NCI-H187 treated with DMSO at 0.1 percent for 48 hours (cell line): ENCODE data around the gene SCD5.

ENCODE experiments used
- DNase-seq: peaks from one replicate; lab custom pipeline; 2025; lab: John Stamatoyannopoulos, UW

Gene SCD5

DNA sequence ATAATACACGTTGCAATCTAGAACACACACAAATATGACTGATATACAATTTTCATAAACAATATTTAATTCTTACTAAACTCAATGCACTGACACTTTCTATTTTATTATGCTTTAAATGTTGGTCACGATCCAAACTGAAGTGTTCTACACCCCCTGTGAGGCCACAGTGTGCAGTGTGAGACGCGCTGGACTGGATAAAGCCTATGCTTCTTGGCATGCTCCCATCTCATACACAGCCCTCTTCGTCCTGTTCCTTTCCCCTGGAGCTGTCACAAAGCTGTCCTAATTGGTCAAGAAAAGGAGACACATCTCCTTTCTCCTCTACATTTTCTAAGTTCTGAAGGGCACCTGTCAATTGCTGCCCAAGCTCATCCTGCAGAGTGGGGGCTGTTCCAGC, 72.0 kb downstream of the SCD5 start:
- no peak for DNase-seq

DNA sequence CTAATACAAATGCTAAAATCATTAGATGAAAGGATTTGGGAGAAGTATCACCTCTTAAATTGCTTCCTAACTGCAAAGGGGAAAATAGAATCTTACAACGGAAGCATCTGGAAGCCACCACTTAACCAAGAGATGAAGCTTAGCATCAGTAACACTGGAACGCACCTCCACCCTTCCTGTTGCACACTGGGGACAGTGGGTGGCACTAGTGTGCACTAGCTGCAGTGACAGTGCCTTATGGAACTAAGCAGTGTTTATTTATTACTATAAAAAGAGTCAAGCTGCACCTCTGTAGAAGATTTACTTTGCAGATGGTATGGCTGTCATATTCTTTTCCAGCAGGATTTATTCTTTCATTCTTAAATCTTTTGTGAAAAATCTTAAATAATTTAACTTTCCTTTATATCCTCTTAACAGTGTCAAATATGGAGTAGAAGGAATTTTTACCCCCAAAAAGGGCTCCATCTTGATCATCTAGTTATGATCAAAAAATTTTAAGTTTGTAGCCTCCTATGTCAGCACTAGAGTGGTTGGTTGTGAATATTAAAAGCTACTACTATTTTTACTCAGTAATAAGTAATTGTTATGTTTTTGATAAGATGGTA, 76.7 kb downstream of the SCD5 start:
- peak; percentile 8 for DNase-seq

DNA sequence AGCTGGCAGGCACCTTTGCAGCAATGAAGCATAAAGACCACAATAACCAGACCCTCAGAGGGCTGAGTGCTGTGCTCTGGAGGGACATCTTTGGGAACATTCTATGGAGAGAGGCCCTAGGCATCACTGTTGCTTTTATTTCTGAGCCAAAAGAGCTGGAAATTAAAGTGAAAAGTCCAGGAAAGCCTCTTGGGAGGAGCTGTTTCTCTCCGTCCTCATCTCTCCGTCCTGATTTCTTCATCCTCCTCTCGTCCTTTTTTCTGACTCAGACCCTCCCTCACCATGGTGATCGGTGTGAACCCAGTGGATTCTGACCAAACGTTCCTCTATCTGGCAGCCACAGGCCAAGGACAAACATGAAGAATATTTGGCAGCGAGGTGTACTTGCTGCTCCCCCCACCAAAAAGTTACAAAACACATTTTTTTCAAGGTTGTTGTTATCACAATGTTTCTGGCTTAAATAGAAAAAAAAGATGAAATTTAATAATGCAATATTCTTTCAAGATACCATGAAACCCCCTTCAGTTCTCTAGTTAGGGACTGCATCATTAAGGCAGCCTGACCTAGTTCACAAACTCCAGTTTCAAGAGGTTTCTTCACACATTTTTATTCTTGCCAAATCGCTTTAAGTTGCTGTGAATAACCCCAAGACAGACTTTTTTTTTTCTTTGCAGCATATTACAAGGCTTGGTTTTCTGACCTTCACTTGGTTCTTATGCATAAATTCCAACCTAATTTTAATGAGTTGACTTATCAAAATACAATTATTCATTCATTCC, 80.2 kb downstream of the SCD5 start:
- no peak for DNase-seq

DNA sequence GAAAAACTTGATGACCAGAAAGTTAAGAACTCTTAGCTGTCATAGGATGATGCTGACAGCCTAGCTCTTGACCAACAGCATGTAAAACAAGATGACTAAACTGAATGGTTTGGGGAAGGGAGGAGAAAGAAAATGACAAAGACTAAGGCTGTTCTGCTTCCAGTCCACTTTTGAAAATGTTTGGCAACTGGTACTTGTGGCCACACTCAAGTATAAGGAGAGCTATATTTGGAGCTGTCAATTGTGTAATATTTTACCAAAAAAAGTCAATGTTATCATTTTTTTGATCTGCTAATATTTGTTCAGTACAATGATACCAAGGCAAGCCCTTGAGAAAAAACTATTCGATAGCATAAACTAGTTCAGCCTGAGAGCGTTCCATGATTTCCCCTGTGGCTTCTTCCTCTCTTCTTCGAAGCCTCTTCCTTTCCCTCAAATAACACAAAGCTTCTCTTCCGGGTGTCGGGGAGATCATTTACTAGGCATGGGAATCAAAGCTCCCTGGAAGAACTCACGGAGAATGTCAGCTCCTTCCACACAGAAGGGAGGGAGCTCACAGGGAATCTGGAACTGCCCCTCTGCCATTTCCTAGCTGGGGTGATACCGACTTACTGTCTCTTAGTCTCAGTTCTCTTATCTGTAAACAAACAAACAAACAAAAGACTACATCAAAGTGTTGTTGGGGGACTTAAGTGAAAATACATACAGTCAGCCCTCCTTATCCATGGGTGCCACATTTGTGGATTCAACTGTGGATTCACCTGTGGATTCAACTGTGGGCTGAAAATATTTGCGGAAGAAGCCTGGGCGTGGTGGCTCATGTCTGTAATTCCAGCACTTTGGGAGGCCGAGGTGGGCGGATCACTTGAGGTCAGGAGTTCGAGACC, 82.6 kb downstream of the SCD5 start:
- no peak for DNase-seq

DNA sequence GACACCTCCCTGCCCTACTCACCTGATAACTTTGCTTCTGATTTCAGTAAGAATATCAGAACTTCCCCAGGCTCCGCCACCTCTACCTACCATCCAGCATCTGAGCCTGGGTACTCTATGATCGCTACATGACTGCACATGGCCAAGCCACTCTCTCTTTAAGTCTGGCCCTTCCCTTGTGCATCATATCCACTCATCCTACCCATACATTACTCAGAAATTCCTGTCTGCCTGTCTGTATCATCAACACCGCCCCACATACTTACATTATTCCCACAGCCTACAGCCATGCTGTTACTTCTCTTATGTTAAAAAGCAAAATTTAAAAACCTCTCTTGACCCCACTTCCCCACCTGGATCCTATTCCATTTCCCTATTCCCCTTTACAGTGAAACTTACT, 84.7 kb downstream of the SCD5 start:
- no peak for DNase-seq

DNA sequence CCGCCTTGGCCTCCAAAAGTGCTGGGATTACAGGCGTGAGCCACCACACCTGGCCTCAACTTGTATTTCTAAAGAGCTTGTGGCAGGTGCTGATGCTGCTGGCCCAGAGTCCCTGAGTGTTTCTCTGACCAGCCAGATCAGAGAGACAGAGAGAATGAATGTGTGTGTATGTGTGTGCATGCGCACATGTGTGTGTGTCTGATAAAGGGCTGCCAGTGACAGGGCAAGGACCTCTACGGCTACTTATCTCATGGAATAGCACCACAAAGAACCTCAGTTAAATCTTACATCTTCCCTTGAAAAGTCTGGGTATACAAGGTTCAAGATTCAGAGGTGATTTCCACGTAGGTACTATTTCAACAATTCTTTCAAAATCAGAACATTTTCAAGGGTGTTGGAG, 86.0 kb downstream of the SCD5 start:
- DNase-seq: no peak

DNA sequence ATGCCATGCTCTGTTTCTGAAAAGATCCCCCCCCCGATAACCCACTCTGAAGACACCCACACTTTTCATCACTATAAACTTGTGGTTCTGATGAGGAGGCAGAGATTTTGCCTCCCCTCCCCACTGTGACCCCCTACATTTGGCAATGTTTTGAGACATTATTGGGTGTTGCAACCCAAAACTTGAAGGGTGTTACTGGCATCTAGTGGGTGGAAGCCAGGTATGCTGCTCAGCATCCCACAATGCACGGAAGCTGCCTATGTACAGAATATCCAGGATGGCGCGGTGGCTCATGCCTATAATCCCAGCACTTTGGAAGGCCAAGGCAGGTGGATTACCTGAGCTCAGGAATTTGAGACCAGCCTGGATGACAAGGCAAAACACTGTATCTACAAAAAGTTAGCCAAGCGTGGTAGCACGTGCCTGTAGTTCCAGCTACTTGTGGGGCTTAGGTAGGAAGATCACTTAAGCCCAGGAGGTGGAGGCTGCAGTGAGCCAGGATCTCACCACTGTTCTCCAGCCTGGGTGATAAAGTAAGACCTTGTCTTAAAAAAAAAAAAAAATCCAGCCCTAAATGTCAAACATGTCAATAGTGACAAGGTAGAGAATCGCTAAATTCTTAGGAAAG, 87.3 kb downstream of the SCD5 start:
- DNase-seq: no peak

DNA sequence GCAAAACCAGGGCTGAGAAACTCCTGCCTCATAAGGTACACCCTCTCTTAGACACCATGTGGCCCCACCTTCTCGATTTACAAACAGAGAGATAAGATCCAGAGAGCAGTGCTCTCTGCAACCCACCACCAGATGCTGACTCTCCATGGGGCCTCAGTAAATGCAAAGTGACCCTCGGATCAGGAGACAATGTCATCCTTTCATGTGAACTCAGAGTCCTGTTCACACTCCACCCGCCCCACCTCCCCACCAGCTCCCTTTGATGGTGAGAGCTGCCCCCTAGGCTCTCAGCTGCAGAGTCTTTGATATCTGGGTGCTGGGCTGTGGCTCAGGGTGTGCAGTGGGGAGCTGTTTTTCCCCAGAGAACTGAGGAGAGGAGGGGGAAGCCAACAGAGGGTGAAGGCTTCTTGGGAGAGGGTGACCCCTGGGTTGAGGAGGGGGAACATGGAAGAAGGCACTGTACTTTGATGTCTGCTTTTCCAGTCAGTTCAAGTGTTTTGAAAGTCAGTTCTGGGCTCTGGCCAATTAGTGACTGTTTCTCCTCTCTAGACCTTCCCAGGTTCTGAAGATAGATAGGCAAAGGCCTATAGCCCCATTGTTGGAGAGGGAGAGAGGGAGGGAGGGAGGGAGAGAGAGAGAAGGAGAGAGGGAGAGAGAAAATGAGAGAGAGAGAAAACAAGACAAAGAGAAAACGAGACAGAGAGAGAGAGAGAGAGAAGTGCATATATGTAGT, 88.2 kb downstream of the SCD5 start:
- DNase-seq: no peak

DNA sequence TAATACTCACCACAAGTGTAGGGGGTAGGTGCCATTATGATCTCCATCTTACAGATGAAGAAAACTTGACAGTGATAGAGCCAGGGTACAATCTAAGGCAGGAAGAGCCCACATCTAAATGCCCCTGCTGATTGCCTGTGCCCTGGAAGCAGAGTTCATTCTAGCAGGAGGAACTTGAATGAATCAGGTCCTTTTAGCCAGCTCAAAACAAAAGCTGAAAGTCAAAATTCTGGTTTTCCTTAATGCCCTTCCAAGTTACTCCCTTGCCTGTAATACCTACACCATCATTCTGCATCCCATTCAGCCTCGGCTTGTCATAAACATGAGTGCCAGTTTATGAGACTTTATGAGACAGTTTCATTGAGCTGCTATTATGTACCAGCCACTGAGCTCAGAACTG, 89.6 kb downstream of the SCD5 start:
- no peak for DNase-seq

DNA sequence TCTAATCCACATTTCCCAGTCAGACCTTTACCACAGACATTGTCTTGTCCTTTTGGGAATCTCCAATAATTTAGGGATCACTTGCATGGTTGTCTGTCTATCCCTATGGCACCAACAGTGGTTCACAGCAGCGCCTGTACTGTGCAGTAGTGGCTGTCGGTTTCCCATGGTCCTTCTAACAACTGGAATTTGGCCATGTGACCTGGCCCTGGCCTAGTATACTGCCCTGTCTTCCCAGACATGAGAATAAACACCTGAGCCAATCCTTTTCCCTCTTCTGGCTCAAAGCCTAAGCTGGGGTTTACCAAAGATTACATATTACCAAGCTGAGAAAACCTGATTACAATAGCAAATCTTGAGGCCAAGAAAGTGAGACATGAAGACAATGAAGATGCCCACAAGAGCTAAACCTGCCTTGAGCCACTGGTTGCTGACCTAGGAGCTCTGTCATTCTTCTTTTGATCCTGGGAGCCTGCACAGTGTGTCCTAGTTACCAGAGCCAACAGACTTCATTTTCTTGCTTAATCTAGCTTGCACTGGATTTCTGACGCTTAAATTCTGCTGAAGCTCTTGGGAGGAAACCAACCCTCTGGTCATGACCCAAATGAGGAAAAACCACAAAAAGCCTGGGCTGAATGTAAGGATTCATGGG, 92.1 kb downstream of the SCD5 start:
- no peak for DNase-seq

DNA sequence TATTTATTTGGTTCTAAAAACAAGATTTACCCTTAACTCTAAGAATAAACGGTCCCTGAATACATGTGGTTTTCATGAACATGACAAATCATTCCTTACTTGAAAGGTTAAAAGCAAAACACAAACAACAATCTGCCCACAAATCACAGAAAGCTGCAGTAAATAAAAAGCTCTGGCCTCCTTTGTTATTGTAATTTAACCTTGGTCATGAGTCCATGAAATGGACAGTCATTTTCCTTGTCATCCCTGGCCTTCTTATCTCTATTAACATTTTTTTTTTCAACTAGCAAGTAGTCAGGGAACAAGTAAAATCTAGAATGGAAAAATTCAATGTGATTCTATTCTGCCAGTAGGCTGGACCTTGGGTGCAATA, 92.7 kb downstream of the SCD5 start:
- DNase-seq: no peak

DNA sequence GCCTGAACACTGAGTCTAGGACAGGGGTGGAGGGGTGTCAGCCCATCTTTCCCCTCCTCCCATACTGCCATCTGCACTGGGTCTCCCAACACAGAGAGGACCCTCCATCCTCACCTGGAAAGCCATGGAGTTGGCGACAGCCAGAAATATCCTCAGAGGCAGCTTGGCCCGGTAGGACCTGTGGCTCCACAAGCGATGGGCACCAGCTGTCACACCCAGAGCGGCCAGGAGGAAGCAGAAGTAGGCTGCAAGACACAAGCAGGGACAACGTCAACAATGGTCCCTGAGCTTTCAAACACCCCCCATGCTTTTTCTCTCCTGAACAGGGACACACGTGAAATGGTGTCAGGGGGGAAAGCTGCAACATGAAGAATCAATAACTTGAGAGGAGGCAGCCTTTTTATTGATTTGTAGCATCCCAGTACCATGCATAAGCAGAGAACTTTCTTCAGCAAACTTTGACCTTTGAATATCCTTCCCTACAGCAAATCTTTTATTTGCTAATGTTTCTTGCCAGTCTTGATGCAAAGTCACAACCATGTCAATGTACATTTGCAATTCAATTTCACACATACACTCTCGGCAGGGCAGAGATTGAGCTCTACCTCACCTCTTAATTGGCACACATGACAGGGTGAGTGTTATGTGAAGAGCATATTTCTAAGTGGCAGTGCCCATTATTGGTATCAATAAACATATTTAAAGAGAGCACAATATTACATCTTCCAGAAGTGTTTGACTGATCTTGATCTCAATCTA, 93.2 kb downstream of the SCD5 start:
- DNase-seq: no peak

DNA sequence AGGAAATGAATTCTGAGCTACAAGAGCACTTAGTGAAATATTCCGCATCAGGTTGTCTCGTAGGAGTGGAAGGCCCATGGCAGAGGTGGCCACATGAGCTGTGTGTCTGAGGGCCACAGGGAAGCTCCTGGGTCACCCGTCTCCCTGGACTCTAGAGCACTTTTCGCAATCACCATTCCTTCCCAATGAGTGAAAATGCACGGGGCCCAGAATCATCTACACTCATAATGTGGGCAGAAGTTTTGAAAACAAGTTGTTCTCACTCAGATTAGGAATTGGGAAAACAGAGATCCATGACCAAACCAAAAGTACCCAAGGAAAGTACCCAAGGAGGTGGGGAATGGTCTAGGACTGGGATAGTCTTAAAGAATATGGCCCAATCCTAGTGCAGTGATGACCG, 94.4 kb downstream of the SCD5 start:
- DNase-seq: no peak

DNA sequence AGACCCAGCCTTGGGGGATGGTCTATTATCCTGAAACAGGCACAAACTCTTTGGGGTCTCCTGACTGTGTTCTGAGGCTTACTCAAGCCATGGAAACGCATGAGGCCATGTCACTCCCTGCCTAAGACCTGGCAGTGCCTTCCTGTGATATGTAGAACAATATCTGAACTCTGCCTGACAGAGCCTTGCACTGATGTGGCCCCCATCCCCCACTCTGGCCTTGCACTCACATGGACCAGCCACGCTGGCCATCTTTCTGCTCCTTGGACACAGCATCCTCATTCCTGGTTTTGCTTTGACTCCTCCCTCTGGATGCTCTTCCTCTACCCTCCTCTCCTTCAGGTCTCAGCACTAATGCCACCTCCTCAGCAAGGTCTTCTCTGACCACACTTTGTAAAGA, 100.2 kb downstream of the SCD5 start:
- DNase-seq: no peak

DNA sequence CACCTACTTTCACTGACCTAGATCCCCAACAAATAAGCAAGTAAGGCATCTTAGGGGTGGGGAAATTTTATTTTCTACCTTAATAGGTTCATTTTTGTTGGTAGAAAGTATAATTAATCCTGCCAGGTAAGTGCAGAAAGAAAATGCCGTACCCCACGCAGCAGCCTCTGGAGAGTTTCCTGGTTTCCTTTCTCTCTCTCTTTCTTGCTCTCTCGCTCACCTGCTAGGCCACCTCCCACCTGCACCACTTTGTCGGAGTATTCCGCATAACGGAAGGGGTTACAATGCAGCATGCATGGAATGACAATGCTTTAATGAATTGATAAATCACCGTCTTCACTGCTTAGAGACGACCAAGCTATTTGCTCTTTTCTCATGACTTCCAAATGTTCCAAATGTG, 101.0 kb downstream of the SCD5 start:
- no peak for DNase-seq

DNA sequence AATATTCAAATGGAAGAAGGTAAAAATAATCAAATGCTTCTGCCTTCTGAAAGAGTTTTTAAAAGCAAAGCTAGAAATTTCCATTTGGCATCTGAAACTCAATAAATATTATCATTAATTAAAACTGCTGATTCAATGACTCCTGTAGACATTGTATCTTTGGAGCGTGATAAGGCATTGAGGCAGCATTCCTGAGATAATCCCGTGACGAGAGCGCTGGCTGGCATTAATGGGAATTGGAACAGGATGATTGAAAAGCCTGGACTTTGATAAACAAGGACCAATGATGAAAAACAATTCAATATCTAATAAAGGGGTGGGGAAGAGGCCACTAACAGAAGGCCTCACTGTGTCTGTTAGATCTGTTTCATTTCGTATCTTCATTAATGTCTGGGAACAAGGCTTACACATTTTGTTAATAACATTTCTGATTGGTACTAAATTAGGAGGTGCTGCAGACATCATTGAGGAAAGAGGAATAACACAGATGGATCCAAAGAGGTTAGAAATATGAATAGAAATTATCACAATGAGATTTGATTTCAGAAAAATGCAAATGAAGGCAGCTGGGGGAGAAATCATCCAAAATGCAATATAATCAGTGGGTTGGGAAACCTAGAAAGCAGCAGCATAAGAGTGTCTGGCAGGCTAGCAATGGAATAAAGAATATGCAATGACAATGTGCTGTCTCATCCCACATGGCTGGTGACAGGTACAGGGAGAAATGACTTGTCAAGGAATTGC, 102.3 kb downstream of the SCD5 start:
- no peak for DNase-seq

DNA sequence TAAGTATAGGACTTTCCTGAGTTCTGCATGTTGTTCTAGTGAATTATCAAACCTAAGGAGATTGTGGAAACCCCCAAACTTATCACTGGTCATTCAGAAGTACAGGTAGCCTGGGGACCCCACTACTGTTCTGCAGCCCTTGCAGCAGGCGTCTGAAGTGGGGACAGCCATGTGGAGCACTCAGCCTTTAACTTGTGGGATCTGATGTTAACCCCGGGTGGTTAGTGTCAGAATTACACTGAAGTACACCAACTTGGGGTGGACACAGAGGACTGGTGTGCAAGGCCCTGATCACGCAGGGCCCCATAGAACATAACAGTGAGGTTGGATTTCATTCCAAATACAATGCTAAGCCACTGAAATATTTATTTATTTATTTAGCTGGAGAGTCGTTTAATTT, 103.7 kb downstream of the SCD5 start:
- DNase-seq: no peak

DNA sequence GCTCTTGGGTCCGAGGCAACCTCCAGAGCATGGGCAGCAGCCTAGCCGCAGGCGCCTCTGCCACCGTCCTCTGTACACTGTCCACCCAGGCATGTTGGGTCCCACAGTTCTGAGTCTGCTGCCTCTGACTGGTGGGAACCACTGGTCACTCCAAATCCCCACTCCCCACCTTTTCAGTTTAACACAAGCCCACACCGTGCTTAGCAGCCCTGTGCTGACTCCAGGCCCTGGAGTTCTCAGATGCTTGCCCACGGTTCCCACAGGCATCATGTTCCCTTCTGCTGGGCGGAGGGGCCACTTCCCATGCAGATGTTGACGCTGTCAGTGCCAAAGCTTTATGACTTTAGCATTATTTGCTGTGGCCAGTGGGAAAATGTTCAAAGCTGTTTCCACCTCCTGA, 104.5 kb downstream of the SCD5 start:
- no peak for DNase-seq

DNA sequence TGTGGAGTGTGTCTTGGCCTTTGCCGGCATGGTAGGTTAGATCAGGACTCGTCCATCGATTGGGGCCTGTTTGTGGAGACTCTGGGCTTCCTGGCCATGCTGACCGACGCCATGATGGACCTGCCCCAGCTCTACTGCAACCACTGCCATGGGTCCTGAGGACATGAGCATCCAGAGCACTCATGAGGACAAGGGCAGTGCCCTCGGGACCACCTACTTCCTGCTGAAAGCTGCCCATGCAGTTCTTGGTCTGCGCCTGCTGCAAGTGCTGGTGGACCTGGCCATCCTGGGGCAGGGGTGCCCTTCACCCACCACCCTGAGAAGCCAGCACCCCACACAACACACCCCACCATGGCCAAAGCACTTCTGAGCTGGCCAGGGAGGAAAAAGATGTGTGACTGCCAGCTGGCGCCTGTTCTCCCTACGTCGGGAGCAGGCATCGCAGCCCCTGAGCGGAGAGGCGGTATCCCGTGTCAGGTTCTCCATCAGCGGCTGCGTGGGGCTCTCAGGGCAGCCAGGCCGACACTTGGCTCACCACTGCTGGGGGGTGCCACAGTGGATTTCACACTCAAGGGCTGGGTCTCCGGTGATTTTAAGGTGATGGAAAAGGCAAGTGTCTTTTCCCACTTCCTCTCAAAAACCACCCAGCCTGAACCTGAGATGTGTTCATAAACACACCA, 106.4 kb downstream of the SCD5 start:
- DNase-seq: no peak
